ENCODE results near the gene CASP6.

The CASP6 gene

GRCh38 chr4:109702950-109703663 is at the start of gene CASP6:
CASP6 (minus strand) TSS chr4:109703445; CDS start chr4:109703395, 50 bp downstream.
- DNase-seq (ENCODE audit: low spot score): peak; percentile 83

GRCh38 chr4:109752525-109752924 is 49.3 kb upstream of the CASP6 start:
- DNase-seq (ENCODE audit: low spot score): no peak

- no peak for DNase-seq (ENCODE audit: low spot score)
These were observed 48.6 kb upstream of the CASP6 start for GRCh38 chr4:109751852-109752251.

- DNase-seq (ENCODE audit: low spot score): no peak
These were observed 47.5 kb upstream of the CASP6 start for GRCh38 chr4:109750652-109751244.

GRCh38 chr4:109749388-109750082 is 46.3 kb upstream of the CASP6 start:
- DNase-seq (ENCODE audit: low spot score): no peak

- no peak for DNase-seq (ENCODE audit: low spot score)
These were observed 44.9 kb upstream of the CASP6 start for GRCh38 chr4:109748114-109748513.

- DNase-seq (ENCODE audit: low spot score): no peak
These were observed 43.5 kb upstream of the CASP6 start for GRCh38 chr4:109746728-109747127.

GRCh38 chr4:109745830-109746229 is 42.6 kb upstream of the CASP6 start:
- DNase-seq (ENCODE audit: low spot score): no peak

- DNase-seq (ENCODE audit: low spot score): no peak
These were observed 36.3 kb upstream of the CASP6 start for GRCh38 chr4:109739547-109739946.

GRCh38 chr4:109738104-109738872 is 35.0 kb upstream of the CASP6 start:
- no peak for DNase-seq (ENCODE audit: low spot score)

GRCh38 chr4:109735566-109736365 is 32.5 kb upstream of the CASP6 start:
- DNase-seq (ENCODE audit: low spot score): peak; percentile 49

GRCh38 chr4:109733728-109734127 is 30.5 kb upstream of the CASP6 start:
- no peak for DNase-seq (ENCODE audit: low spot score)

GRCh38 chr4:109730619-109731545 is 27.6 kb upstream of the CASP6 start:
- no peak for DNase-seq (ENCODE audit: low spot score)

- DNase-seq (ENCODE audit: low spot score): peak; percentile 94
These were observed 26.7 kb upstream of the CASP6 start, which contains the start of gene PLA2G12A for GRCh38 chr4:109729718-109730618. PLA2G12A (minus strand) TSS chr4:109730070; CDS start chr4:109729809, 261 bp downstream.

GRCh38 chr4:109729117-109729717 is 26.0 kb upstream of the CASP6 start:
- peak; percentile 22 for DNase-seq (ENCODE audit: low spot score)

GRCh38 chr4:109728385-109728784 is 25.1 kb upstream of the CASP6 start:
- DNase-seq (ENCODE audit: low spot score): peak; percentile 9

- DNase-seq (ENCODE audit: low spot score): no peak
These were observed 19.9 kb upstream of the CASP6 start for GRCh38 chr4:109723110-109723509.

GRCh38 chr4:109722357-109722756 is 19.1 kb upstream of the CASP6 start:
- no peak for DNase-seq (ENCODE audit: low spot score)

GRCh38 chr4:109721033-109721432 is 17.8 kb upstream of the CASP6 start:
- DNase-seq (ENCODE audit: low spot score): peak; percentile 40

Data from kidney tubule cell (primary cell).